GM21528 (cell line): ENCODE measurements around the gene SHROOM3.

ENCODE experiments used
- ATAC-seq: cut with Tn5 transposase; IDR thresholded peaks from one replicate; pipeline ENCODE4 v1.9.1; 2021; ENCODE audit warnings: mild to moderate bottlenecking, moderate library complexity; ENCODE audit not compliant: unreplicated experiment, low FRiP score

Gene SHROOM3

GRCh38 chr4:76614589-76614988 is 179.6 kb downstream of the SHROOM3 start:
- ATAC-seq = no peak

GRCh38 chr4:76615999-76616398 is 181.0 kb downstream of the SHROOM3 start:
- ATAC-seq = no peak

DNA sequence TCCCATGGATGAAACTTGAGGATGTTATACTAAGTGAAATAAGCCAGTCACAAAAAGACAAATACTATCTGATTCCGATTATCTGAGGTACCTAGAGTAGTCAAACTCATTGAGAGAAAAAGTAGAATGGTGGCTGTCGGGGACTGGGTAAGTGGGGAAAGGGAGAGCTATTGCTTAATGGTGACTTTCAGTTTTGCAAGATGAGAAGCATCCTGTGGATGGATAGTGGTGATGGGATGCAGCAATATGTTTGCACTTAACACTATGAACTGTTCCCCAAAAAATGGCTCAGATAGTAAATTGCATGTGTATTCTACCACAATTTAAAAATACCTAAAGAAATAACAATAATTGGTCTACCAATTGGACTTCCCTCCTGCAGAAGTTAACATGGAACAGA is 181.5 kb downstream of the SHROOM3 start:
- no peak for ATAC-seq

DNA sequence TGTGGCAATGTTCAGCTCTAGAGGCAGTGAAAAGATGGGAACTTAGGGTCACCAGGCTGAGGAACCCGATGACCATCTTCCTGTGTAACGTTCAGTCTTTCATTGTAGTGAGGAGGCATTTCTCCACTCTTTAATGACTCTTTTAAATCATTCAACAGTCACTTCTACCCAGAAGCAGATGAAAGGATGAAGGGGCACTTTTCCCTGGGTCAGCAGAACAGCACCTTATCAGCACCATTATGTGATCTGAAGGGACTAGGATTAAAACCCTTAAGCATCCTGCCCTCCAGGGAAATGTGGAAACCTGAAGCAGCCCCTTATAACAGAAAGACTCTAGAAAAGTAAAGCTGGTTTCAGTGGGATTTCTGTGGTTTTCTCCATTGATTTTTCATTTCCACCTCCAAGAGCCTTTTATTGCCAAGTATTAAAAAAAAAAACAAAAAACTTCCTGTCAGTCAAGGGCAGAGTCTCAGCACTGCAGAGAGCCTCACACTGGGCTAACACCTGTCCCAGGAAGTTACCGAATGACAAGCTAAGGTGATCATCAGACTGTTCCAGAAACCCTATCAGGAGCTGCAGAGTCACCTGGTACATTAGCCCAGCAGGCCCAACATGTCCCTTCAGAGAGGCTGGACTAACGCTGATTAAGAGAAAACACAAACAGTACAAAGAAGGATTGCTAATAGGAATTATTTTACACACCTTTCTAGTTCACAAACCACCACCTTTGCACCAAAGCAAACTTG is 185.9 kb downstream of the SHROOM3 start:
- no peak for ATAC-seq

DNA sequence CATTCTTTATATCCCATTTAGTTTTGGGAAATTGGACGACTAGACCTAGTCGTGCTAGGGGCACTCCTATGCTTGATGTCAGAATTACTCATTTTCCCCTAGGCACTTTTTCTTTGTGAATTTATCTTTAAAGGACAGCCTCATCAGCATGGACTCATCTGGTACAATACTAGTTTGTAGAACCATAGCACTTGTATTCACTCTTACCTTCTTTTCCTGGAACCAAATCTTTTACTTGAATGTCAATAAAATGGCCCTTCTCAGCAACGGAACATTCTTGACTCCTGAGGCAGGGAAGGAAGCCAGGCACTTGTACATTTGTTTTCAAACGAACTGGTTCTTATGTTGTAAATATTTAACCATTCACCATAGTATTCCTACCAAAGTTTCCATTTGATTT is 187.1 kb downstream of the SHROOM3 start:
- ATAC-seq = no peak

DNA sequence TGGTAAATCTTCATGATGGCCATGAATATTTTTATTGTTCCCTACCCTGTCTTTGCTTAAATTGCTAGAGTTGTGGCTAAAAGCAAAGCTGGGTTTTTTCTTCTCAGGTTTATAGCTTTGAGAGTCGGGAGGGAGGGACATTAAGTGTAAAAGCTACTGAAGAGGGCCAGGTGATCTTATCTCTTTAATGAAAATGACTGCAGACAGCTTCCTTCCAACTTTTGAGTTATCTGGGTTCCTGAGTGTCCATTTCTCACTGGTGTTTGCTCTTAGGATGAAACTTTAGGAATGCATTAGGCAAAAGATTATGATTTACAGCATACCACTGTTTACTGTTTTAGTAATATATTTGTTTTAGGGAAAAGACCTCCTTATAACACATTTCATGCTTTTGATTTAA is 187.7 kb downstream of the SHROOM3 start:
- no peak for ATAC-seq

- no peak for ATAC-seq
These were observed 188.4 kb downstream of the SHROOM3 start for GRCh38 chr4:76623217-76624045.

DNA sequence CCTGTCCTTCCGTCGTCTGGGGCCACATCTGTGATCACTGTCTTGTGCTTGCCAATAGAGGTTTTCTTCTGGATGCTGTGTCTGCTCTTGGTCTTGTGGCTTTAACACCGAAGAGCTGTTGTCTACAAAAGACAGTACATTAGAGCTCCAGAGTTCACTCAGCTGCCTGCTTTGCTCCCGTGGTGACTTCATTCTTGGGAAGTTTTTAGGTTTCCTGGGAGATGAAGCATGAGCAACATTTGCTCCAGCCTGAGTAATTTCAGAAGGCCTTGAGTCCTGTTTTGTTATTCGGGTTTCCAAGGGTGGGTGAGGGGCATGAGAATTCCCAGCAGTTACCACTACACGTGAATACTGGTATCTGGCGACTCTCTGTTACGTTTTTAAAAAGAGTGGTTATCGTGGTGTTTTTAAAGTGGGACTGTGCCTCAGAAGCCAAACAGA is 189.2 kb downstream of the SHROOM3 start:
- ATAC-seq = no peak

DNA sequence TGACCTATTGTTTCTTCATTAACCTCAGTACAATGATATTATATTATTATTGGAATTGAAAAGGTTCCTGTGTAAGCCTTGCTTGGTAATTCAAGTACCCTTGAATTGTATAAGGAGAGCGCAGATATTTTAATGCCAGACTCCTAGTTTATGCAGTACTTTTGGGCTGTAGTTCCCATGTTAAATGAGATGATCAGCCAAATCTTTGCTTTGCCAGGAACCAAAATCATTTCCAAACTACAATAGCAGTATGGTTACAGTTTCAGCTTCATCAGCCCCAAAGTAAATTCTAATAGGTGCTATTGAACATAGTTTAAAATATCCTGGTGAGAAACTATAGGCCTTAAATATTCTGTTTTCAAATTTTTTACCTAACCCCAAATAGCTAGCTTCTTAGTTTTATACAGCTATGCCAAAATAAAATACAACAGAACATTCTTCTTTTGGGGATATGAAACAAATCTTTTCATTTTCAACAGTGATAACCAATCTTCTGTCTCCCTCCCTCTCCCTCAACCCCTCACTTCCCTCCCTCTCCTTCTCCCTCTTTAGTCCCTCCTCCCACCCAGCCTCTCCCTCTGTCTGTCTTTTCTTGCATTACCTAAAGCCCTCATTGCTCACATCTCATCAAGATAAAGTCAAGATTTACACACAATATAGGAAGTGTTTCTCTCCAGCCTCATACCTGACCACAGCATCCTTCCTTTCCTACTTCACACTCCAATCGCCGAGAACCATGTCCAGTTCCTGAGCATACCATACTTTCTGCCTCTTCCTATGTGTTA is 190.1 kb downstream of the SHROOM3 start:
- ATAC-seq = no peak

GRCh38 chr4:76626686-76627465 is 191.8 kb downstream of the SHROOM3 start:
- ATAC-seq = no peak

GRCh38 chr4:76628251-76628650 is 193.2 kb downstream of the SHROOM3 start:
- ATAC-seq = no peak

DNA sequence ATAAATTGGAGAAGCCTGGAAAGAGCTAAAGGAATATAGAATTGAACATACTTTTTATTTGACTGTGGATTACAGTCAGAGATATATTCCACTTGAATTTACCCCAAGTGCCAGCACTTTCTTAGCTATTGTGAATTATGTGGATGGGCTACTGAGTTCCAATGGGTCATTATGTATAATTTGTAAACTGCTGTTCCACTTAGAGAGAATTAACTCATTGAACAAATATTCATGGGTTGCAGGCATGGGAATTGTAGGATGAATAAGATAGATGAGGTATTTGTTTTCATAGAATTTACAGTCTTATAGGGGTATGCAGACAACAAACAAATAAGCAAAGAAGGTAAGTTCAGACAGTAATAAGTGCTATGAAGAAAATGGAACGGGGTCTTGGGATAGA is 195.7 kb downstream of the SHROOM3 start:
- ATAC-seq = no peak

DNA sequence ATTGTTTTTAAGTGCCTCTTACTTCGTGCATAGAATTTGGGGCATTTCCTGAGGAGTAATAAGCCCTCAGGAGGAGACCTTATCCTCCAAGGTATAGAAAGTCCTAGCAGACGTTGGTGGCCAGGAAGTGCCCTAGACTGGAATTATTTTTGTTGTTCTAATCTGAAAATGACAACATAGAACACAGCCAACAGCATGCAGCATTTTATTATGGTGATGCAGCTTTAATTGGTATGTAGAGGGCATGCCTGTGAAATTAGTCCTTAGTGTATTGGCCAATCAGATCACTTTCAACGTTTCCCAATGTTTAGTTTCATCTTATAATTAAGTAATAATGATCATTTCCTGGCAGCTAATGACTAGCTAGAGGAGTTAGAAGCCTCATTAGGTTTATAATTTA is 199.2 kb downstream of the SHROOM3 start:
- ATAC-seq = no peak

- ATAC-seq = no peak
These were observed 202.8 kb downstream of the SHROOM3 start for GRCh38 chr4:76637712-76638361.

DNA sequence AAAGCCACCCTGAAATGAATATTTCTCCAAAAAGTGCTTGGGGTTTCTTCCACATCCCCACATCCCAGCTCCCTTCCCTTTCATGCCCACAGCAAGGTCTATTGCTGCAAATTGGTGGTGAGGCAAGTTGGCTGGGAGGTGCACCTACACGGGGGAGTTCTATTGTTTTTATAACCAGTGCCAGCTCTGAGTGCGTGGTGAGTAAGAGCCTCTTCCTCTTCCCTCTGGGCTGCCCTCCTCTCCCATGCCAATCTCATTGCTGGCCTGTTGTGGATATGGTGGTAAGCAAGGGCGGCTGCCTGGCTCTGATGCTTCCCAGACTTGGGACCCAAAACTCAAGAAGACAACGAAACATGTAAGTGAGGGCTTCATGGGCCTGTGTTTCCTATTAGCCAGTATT is 204.3 kb downstream of the SHROOM3 start:
- ATAC-seq = no peak

GRCh38 chr4:76640353-76640910 is 205.4 kb downstream of the SHROOM3 start:
- ATAC-seq = no peak

DNA sequence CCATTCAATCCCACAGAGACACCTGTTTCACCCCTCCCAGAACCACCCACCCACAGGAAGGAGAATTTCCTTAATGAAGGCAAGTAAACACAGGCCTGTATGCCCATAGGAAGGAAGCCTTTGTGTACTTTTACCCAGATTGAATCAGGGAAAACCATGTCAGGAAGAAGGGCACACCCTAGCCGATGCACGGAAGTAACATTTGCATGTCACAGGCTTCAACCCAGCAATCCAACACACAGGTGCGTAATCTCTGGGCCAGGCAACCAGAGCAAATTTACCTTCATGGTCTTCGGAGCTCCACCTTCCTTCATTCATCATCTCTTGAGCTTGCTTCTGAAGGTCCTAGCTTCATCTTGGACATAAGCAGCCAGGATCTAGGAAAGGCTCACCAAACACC is 206.3 kb downstream of the SHROOM3 start:
- ATAC-seq = no peak

- no peak for ATAC-seq
These were observed 206.7 kb downstream of the SHROOM3 start for GRCh38 chr4:76641758-76642157.

DNA sequence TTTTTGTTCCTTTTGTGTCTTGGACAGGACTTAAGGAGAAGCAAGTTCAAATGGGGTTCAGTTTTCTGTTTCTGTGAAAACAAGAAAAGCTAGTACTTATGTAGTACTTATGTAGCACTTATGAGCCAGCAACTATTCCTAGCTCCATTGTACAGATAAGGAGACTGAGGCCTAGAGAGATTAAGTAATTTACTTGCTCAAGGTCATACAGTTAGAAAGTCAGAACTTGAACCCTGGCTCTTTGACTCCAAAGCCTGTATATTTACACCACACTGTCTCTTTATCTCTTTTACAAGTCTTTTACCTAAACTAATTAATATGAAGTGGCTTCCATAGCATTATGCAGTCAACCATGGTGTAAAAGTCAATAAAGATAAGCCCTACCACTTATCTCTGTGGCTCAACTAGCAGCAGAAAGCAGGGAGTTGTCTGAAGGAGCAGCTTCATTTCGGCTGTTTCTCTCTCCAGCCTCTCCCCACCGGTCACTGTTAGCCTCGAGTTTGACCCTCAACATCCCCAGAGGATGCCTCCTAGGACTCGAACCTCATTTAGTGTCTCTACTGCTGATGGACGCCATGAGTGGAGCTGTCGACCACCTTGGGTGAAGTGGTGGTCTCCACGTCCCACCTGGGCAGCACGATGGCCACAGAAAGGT is 209.9 kb downstream of the SHROOM3 start:
- no peak for ATAC-seq
